ENCODE measurements around the gene COL13A1.

GRCh38 chr10:69862882-69863530 is 61.3 kb downstream of the COL13A1 start:
- TF ChIP-seq CSDC2 (CRISPR knock-in tag; IDR thresholded peaks at IDR 0.05), result no peak
- TF ChIP-seq, protein P1, sequence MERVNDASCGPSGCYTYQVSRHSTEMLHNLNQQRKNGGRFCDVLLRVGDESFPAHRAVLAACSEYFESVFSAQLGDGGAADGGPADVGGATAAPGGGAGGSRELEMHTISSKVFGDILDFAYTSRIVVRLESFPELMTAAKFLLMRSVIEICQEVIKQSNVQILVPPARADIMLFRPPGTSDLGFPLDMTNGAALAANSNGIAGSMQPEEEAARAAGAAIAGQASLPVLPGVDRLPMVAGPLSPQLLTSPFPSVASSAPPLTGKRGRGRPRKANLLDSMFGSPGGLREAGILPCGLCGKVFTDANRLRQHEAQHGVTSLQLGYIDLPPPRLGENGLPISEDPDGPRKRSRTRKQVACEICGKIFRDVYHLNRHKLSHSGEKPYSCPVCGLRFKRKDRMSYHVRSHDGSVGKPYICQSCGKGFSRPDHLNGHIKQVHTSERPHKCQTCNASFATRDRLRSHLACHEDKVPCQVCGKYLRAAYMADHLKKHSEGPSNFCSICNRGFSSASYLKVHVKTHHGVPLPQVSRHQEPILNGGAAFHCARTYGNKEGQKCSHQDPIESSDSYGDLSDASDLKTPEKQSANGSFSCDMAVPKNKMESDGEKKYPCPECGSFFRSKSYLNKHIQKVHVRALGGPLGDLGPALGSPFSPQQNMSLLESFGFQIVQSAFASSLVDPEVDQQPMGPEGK (CRISPR knock-in tag; IDR thresholded peaks at IDR 0.05; ENCODE audit: borderline replicate concordance), result no peak
- no peak for TF ChIP-seq ARNTL (CRISPR knock-in tag; IDR thresholded peaks at IDR 0.05; ENCODE audit: borderline replicate concordance, low read depth)
- TF ChIP-seq ZNF565 (CRISPR knock-in tag; conservative IDR thresholded peaks at IDR 0.05; ENCODE audit: low read depth), result no peak
- TF ChIP-seq CREB5 (CRISPR knock-in tag; IDR thresholded peaks at IDR 0.05; ENCODE audit: low read depth), result no peak
- TF ChIP-seq OSR1 (CRISPR knock-in tag; IDR thresholded peaks at IDR 0.05), result no peak
- no peak for TF ChIP-seq ISL1 (CRISPR knock-in tag; IDR thresholded peaks at IDR 0.05)
- no peak for TF ChIP-seq ZFP3 (CRISPR knock-in tag; IDR thresholded peaks at IDR 0.05)
- no peak for TF ChIP-seq ZFP30 (CRISPR knock-in tag; IDR thresholded peaks at IDR 0.05)
- no peak for TF ChIP-seq TCF4 (CRISPR knock-in tag; IDR thresholded peaks at IDR 0.05; ENCODE audit: borderline replicate concordance)
- no peak for TF ChIP-seq BACH2 (CRISPR knock-in tag; IDR thresholded peaks at IDR 0.05; ENCODE audit: borderline replicate concordance)
- no peak for TF ChIP-seq ESRRG (CRISPR knock-in tag; IDR thresholded peaks at IDR 0.05)
- no peak for TF ChIP-seq ZNF70 (CRISPR knock-in tag; IDR thresholded peaks at IDR 0.05)
- TF ChIP-seq RARB (CRISPR knock-in tag; IDR thresholded peaks at IDR 0.05), result no peak

All from SK-N-SH treated with all-trans-retinoic acid at 6 μM for 48 hours (cell line).